Activated CD4-positive, alpha-beta memory T cell treated with anti-CD3 and anti-CD28 coated beads for 36 hours (primary cell): ENCODE measurements around the gene DNAJC11. TPM values are rescaled to one million over a fixed set of nuclear protein-coding genes. Genes with fewer than 3 reads are reported as not detected.
"Not testable (repeated sequence)": the region's sequence is repeated elsewhere in the genome, so short reads cannot be mapped to it uniquely, and the experiment has no call there.

Experiments
- CTCF ChIA-PET: fragments of 350-600 bp; sonication (Branson Sonifier 250); formaldehyde crosslinking; loops from one replicate; lab custom pipeline; 2021; ENCODE audit warnings: antibody characterized with exemption, inconsistent platforms; lab: Charles Lee
- POLR2A ChIA-PET: fragments of 350-600 bp; sonication (Branson Sonifier 250); formaldehyde crosslinking; loops from one replicate; lab custom pipeline; 2021; ENCODE audit warnings: antibody characterized with exemption; lab: Charles Lee
- DNase-seq: peaks from one replicate; pipeline ENCODE4 v3.0.0-alpha.2; 2020
- H3K27ac Mint-ChIP-seq: one replicate; pipeline ENCODE4 v1.8.0; 2021; ENCODE audit warnings: mixed read lengths
- H3K27me3 Mint-ChIP-seq: one replicate; pipeline ENCODE4 v1.8.0; 2021; ENCODE audit warnings: mixed read lengths
- H3K36me3 Mint-ChIP-seq: one replicate; pipeline ENCODE4 v1.8.0; 2021; ENCODE audit warnings: mixed read lengths
- H3K4me1 Mint-ChIP-seq: one replicate; pipeline ENCODE4 v1.8.0; 2021; ENCODE audit warnings: low read depth, mixed read lengths
- H3K4me3 Mint-ChIP-seq: one replicate; pipeline ENCODE4 v1.8.0; 2021; ENCODE audit warnings: mild to moderate bottlenecking, mixed read lengths
- H3K9me3 Mint-ChIP-seq: one replicate; pipeline ENCODE4 v1.8.0; 2021; ENCODE audit warnings: mixed read lengths
- intact Hi-C: fragments of 100-400 bp; cut with micrococcal nuclease; formaldehyde crosslinking; loops from one replicate; pipeline ENCODE4 v1.15.1; 2023
- total RNA-seq, 2 experiments: library from RNA; stranded (reverse); gene quantifications; one replicate each; pipeline ENCODE4 v1.2.3, GENCODE V29; 2021

The DNAJC11 gene
- total RNA-seq, 2 experiments from 2014 or later = 35.5 to 38.3 TPM

DNA sequence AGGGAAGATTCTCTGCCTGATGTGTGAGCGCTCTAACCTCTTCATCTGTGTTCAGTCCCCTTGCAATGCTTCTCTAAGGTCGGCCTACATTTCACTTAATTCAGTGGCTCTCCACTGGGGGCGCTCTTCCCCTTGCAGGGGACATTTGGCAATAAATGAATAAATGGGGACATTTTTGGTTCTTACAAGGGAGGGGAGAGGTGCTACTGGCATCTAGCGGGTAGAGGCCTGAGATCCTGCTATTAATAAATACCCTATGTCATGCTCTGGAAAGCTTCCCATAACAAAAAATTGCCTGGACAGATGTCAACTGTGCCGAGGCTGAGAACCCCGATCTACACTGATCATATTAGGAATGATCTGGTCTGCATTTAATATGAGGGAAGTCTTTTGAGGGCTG is 25.9 kb upstream of the DNAJC11 start:
- POLR2A ChIA-PET = no interaction called here
- CTCF ChIA-PET = interaction anchor here (0.6 to 1.8 kb wide), 5 partner anchors 11 to 342 kb away, joined by 3 to 7 read pairs (median 3); no protein-coding TSS in a partner anchor

DNA sequence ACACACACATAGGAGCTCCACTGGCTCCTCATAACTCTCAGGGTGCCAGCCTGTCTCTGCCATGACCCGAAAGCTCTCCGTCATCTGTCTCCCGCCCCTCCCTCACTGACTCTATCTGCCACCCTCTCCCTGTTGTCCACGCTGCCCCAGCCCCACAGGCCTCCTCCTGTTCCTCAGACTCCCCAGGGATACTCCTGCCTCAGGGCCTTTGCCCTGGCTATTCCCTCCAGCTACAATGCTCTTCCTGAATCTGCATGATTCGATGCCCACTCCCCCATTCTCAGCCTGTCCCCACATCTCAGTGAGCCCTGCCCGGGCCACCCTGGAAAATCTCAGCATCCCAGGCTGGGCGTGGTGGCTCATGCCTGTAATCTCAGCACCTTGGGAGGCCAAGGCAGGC is 24.6 kb upstream of the DNAJC11 start:
- no peak for DNase-seq
- Mint-ChIP-seq H3K36me3 (no peaks in the 10 kb centered on the region), H3K27ac (no peak overlapping the region), H3K4me1 (no peaks in the 10 kb centered on the region), H3K27me3 (peaks cover 3% of the 10 kb centered on the region), H3K9me3 (no peaks in the 10 kb centered on the region), H3K4me3 (no peak overlapping the region)
- ChIA-PET POLR2A (no interaction called here), CTCF (interaction anchor here (0.6 to 1.9 kb wide), 6 partner anchors 10 to 919 kb away, joined by 3 to 10 read pairs (median 4); no protein-coding TSS in a partner anchor)
- intact Hi-C loops = loop anchor here (10.0 kb wide), 2 partner anchors 239 to 919 kb away; no protein-coding TSS in a partner anchor

More for the DNA sequence above, 25.9 kb upstream of the DNAJC11 start:
- Mint-ChIP-seq H3K9me3 (no peaks in the 10 kb centered on the region), H3K4me3 (no peak overlapping the region), H3K27ac (no peak overlapping the region), H3K36me3 (no peaks in the 10 kb centered on the region), H3K27me3 (peaks cover 3% of the 10 kb centered on the region), H3K4me1 (no peaks in the 10 kb centered on the region)
- intact Hi-C loops = loop anchor here (10.0 kb wide), 2 partner anchors 237 to 917 kb away; no protein-coding TSS in a partner anchor
- DNase-seq = peak; percentile 67

DNA sequence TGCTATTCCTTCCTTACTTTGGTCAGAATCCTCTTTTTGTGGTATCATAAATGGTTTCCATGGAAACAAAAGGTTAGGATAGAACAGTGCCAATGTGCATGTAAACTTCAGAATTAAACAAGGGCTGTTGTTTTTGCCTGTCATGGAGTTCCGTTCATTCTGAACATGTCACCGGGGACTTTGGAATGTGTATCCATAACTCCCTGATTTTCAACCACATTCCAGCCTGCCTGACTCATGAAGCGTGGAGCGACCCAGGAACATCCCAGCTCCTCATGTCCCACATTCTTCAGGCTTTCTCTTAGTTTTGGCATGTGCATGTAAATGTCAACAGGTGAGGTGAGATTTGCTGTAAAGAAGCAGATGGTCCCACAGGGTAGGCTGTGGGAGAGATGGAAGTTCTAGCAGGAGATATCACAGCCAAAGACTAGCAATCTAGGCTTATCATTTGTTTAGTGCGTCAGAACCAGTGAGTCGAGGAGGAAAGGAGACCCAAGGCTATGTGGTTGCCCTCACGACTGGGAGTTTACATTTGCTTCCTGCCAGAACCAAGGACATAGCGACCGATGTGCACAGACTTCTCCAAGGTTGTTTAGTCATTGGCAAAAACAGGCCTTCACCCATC is 23.0 kb upstream of the DNAJC11 start:
- intact Hi-C loops = loop anchor here (10.0 kb wide), 2 partner anchors 240 to 920 kb away; no protein-coding TSS in a partner anchor
- no peaks in the 10 kb centered on the region for H3K36me3 Mint-ChIP-seq
- DNase-seq = no peak
- ChIA-PET POLR2A (no interaction called here), CTCF (no interaction called here)
- no peak overlapping the region for H3K4me3 Mint-ChIP-seq
- peaks cover 5% of the 10 kb centered on the region for H3K27me3 Mint-ChIP-seq
- H3K9me3 Mint-ChIP-seq = no peaks in the 10 kb centered on the region
- no peaks in the 10 kb centered on the region for H3K4me1 Mint-ChIP-seq
- no peak overlapping the region for H3K27ac Mint-ChIP-seq

DNA sequence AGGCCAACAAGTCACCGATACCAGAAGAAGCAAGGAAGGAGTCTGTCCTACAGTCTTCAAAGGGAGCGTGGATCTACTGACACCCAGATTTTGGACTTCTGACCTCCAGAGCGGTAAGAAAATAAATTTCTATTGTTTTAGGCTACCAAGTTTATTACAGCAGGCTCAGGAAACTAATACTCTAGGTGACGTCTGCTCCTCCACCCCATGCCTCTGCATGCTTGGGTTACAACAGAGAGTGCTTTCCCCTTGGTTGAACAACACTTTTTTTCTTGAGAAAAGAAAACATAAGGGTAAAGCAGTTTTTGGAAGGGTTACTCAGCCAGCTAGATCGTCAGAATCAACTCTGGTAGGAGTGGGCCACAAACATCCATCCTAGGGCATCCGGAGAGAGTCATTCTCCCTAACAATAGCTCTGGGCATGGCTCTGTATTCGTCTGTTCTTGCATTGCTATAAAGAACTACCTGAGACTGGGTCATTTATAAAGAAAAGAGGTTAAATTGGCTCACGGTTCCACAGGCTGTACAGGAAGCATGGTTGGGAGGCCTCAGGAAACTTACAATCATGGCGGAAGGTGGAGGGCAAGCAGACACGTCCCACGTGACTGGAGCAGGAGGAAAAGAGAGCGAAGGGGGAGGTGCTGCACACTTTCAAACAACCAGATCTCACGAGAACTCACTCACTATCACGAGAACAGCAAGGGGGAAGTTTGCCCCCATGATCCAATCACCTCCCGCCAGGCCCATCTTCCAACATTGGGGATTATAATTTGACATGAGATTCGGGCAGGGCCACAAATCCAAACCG is 22.2 kb upstream of the DNAJC11 start:
- no peaks in the 10 kb centered on the region for H3K4me1 Mint-ChIP-seq
- no peak overlapping the region for H3K27ac Mint-ChIP-seq
- ChIA-PET CTCF (interaction anchor here (0.9 to 1.0 kb wide), 2 partner anchors 95 to 236 kb away, joined by 3 read pairs; no protein-coding TSS in a partner anchor), POLR2A (no interaction called here)
- no peak overlapping the region for H3K4me3 Mint-ChIP-seq
- H3K36me3 Mint-ChIP-seq = no peaks in the 10 kb centered on the region
- no peak for DNase-seq
- H3K9me3 Mint-ChIP-seq = no peaks in the 10 kb centered on the region
- intact Hi-C loops = loop anchor here (10.0 kb wide), 2 partner anchors 241 to 921 kb away; no protein-coding TSS in a partner anchor
- peaks cover 5% of the 10 kb centered on the region for H3K27me3 Mint-ChIP-seq

DNA sequence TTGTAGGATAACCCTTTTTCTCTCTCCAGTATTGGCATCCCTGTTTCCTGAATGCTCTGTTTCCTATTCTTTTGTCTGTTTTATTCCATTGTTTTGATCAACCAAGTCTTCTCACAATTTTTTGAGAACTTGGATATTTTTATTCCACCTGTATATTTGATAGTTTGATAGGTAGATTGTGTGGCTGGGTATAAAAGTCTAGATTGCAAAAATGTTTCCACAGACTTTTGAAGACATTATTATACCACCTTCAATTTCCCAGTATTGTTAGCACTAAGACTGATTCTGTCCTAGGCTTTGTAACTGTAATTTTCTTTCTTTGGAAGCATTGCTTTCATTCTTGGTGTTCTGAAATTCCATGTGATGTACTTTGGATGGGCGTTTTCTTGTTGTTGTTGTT is 9.6 kb upstream of the DNAJC11 start:
- peaks cover 13% of the 10 kb centered on the region for H3K9me3 Mint-ChIP-seq
- peaks cover 9% of the 10 kb centered on the region for H3K27me3 Mint-ChIP-seq
- peaks cover 4% of the 10 kb centered on the region for H3K36me3 Mint-ChIP-seq
- ChIA-PET CTCF (no interaction called here), POLR2A (no interaction called here)
- intact Hi-C loops = no loop called here
- no peak for DNase-seq
- H3K4me1 Mint-ChIP-seq = no peaks in the 10 kb centered on the region
- H3K4me3 Mint-ChIP-seq = no peak overlapping the region
- H3K27ac Mint-ChIP-seq = no peak overlapping the region

DNA sequence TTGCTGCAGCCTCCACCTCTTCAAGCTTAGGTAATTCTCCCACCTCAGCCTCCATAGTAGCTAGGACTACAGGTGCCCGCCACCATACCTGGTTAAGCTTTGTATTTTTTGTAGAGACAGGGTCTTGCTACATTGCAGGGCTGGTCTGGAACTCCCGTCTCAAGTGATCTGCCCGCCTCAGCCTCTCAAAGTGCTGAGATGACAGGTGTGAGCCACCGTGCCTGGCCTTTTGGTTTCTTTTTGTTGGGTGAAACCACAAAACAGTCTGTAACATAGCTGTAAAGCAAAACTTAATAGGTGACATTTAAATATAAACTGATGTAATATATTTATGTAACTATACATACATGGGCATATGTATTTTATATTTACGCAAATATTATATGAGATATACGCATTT is 3.1 kb upstream of the DNAJC11 start:
- no peak overlapping the region for H3K4me3 Mint-ChIP-seq
- intact Hi-C loops = loop anchor here (5.0 kb wide), 1 partner anchor 102 kb away; the partner anchor contains the start of gene KLHL21
- no peak overlapping the region for H3K27ac Mint-ChIP-seq
- H3K27me3 Mint-ChIP-seq = peaks cover 3% of the 10 kb centered on the region
- CTCF ChIA-PET = interaction anchor here (0.6 to 1.0 kb wide), 4 partner anchors 15 to 365 kb away, joined by 3 read pairs; partner anchors contain the start of gene NOL9
- H3K36me3 Mint-ChIP-seq = no peaks in the 10 kb centered on the region
- H3K9me3 Mint-ChIP-seq = no peaks in the 10 kb centered on the region
- POLR2A ChIA-PET = no interaction called here
- no peak for DNase-seq
- peaks cover 12% of the 10 kb centered on the region for H3K4me1 Mint-ChIP-seq

DNA sequence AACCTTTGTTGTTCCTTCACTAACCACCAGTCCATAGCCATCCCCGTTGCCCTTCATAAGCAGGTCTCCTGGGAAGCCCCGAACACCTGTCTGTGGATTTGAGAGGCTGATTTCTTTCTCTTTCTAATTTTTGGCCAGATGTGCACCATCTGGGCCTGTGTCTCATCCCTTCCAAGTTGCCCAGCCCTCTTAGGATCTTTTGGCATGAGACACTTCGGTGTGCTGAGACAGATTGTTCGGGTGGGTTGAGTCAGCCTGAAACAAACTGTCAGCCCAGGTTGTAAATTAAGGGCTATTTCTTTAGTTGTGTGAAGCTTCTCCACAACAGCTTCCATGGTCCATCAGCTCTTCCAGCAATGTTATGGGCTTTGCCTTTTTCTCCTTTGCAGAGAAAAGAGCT is 1.4 kb upstream of the DNAJC11 start:
- peaks cover 24% of the 10 kb centered on the region for H3K4me1 Mint-ChIP-seq
- no peak for DNase-seq
- H3K27ac Mint-ChIP-seq = no peak overlapping the region
- no peaks in the 10 kb centered on the region for H3K36me3 Mint-ChIP-seq
- no peak overlapping the region for H3K4me3 Mint-ChIP-seq
- ChIA-PET POLR2A (no interaction called here), CTCF (interaction anchor here (0.9 kb wide), 1 partner anchor 15 kb away, joined by 3 read pairs; no protein-coding TSS in a partner anchor)
- no peaks in the 10 kb centered on the region for H3K9me3 Mint-ChIP-seq
- H3K27me3 Mint-ChIP-seq = peaks cover 2% of the 10 kb centered on the region
- intact Hi-C loops = loop anchor here (5.0 kb wide), 1 partner anchor 101 kb away; the partner anchor contains the start of gene KLHL21

DNA sequence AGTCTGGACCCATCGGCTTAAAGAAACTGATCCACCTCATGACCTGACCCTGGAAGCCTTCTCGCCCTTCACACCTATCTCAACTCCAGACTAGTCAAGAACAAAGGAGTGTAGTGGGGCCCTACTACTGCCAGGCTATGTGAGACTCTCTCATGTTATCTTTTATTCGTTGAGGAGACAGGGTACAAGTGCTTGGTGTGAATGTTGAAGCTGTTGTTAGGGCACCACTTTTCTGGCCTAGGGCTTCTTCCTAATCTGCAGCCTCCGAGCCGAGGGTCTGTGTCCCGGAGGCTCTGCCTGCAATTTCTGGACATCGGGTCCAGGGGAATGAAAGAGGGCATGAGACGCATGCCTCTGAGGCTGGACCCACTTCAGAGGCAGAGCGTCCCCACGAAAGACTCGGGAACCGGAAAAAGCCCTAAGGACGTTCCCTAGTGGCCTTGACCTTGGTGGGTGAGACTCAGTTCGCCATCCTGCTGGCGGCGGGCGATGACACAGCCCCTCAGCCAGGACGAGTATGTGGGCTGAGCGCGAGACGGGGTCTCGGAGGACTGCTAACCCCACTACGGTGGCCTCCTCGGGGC is 671 bp downstream of the DNAJC11 start:
- intact Hi-C loops = loop anchor here (5.0 kb wide), 1 partner anchor 99 kb away; the partner anchor contains the start of gene KLHL21
- H3K27ac Mint-ChIP-seq = peak overlapping the region; percentile 69
- H3K9me3 Mint-ChIP-seq = no peaks in the 10 kb centered on the region
- ChIA-PET CTCF (interaction anchor here (0.6 to 1.2 kb wide), 14 partner anchors 9 to 1069 kb away, joined by 3 to 7 read pairs (median 3); partner anchors contain the start of gene ZBTB48), POLR2A (interaction anchor here (0.7 to 1.5 kb wide), 3 partner anchors 18 to 98 kb away, joined by 4 to 9 read pairs (median 5); partner anchors contain the start of genes CAMTA1 and KLHL21)
- H3K36me3 Mint-ChIP-seq = no peaks in the 10 kb centered on the region
- DNase-seq = no peak
- H3K4me1 Mint-ChIP-seq = peaks cover 25% of the 10 kb centered on the region
- peak overlapping the region; percentile 85 for H3K4me3 Mint-ChIP-seq
- no peaks in the 10 kb centered on the region for H3K27me3 Mint-ChIP-seq

DNA sequence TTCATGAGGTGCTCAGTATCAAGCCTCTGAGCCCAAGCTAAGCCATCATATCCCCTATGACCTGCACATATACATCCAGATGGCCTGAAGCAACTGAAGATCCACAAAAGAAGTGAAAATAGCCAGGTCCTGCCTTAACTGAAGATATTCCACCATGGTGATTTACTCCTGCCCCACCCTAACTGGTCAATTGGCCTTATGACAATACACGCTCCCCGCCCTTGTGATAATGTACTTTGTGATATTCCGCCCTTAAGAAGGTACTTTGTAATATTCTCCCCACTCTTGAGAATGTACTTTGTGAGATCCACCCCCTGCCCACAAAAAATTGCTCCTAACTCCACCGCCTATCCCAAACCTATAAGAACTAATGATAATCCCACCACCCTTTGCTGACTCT is 1.7 kb downstream of the DNAJC11 start:
- H3K36me3 Mint-ChIP-seq, CTCF ChIA-PET, DNase-seq, POLR2A ChIA-PET, H3K9me3 Mint-ChIP-seq, H3K27ac Mint-ChIP-seq, H3K27me3 Mint-ChIP-seq: not testable (repeated sequence)
- Mint-ChIP-seq H3K4me1 (peaks cover 25% of the 10 kb centered on the region), H3K4me3 (peak overlapping the region; percentile 1)
- intact Hi-C loops = loop anchor here (5.0 kb wide), 1 partner anchor 98 kb away; the partner anchor contains the start of gene KLHL21

DNA sequence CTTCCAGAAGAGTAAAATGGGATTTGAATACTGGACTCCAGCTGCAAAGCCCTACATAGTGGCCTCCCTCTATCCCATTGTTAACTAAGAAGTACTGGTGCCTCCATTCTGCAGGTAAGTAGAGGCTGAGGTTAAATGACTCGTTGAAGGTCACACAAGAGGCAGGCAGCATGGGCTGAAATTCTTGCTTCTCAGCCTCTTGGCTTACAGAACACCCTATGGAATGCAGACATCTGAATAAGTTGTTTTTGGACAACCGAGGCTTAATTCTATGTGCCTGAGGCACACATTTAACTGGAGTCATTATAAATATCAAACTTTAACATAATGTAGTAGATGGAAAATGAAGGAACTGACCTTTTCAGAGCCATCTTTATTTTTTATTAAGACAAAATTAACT is 5.7 kb downstream of the DNAJC11 start:
- Mint-ChIP-seq H3K4me3 (no peak overlapping the region), H3K9me3 (no peaks in the 10 kb centered on the region), H3K4me1 (peaks cover 24% of the 10 kb centered on the region), H3K27ac (no peak overlapping the region), H3K27me3 (no peaks in the 10 kb centered on the region), H3K36me3 (no peaks in the 10 kb centered on the region)
- POLR2A ChIA-PET = no interaction called here
- CTCF ChIA-PET = no interaction called here
- no peak for DNase-seq
- intact Hi-C loops = no loop called here

DNA sequence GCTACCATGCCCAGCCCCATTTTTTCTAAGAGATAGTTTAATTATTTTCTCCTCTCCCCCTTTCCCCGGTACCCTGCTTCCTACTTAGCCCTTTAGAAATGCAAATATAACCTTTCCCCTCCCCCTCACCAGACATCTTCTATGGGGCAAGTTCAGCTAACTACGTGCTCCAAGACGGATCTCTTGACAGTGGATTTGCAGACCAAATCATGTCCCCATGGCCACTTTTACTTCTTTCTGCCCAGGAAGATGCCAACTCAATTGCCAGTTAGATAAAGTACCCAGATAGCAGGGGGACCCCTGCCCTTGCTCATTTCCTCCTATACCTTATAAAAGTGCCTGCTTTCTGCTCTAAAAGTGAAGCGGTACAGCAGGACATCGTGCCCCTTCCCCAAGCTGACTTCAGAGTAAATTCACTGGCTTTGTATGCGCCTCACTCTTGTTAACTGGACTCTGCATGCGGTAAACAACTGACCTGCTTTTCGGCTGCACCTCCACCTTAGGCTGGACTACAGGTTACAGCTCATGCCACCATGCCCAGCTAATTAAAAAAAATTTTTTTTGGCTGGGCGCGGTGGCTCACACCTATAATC is 7.4 kb downstream of the DNAJC11 start:
- DNase-seq = no peak
- intact Hi-C loops = no loop called here
- Mint-ChIP-seq H3K9me3 (no peaks in the 10 kb centered on the region), H3K27me3 (no peaks in the 10 kb centered on the region), H3K27ac (no peak overlapping the region), H3K36me3 (no peaks in the 10 kb centered on the region), H3K4me1 (peaks cover 8% of the 10 kb centered on the region), H3K4me3 (no peak overlapping the region)
- ChIA-PET POLR2A (no interaction called here), CTCF (interaction anchor here (0.8 kb wide), 1 partner anchor 11 kb away, joined by 3 read pairs; no protein-coding TSS in a partner anchor)
